Chondrocyte (in vitro differentiated cells): Measurements from ENCODE around the gene MRPL38. TPM values are rescaled to one million over a fixed set of nuclear protein-coding genes. Genes with fewer than 3 reads are reported as not detected.

Source experiments
- DNase-seq: peaks from one replicate; pipeline ENCODE4 v3.0.0; 2021; ENCODE audit warnings: mixed read lengths, low spot score
- H3K27ac Mint-ChIP-seq: one replicate; pipeline ENCODE4 v1.8.0; 2021; ENCODE audit warnings: mild to moderate bottlenecking, moderate library complexity, mixed read lengths; ENCODE audit not compliant: unreplicated experiment
- H3K27me3 Mint-ChIP-seq: 2 replicates; pipeline ENCODE4 v1.8.0; 2021; ENCODE audit warnings: low read depth, mixed read lengths
- H3K36me3 Mint-ChIP-seq: 2 replicates; pipeline ENCODE4 v1.8.0; 2021; ENCODE audit warnings: low read depth, mixed read lengths
- H3K4me1 Mint-ChIP-seq: 2 replicates; pipeline ENCODE4 v1.8.0; 2021; ENCODE audit warnings: low read depth, mild to moderate bottlenecking, mixed read lengths
- H3K4me3 Mint-ChIP-seq: one replicate; pipeline ENCODE4 v1.8.0; 2021; ENCODE audit warnings: mild to moderate bottlenecking, moderate library complexity, mixed read lengths; ENCODE audit not compliant: unreplicated experiment
- H3K9me3 Mint-ChIP-seq: 2 replicates; pipeline ENCODE4 v1.8.0; 2021; ENCODE audit warnings: low read depth, mixed read lengths
- total RNA-seq: library from RNA; stranded (reverse); gene quantifications from 3 replicates; pipeline ENCODE4 v1.2.1, GENCODE V29; 2021
- TF ChIP-seq, protein P1 (sequence below): fragments of 200-600 bp; sonication (generic); IDR thresholded peaks from 2 replicates; pipeline ENCODE4 v1.5.0; 2021; ENCODE audit warnings: antibody characterized with exemption, mild to moderate bottlenecking, moderate library complexity

MRPL38 gene
- total RNA-seq, 1 donor from 2014 or later = 47.4 TPM

- Mint-ChIP-seq H3K4me3 (no peak overlapping the region), H3K9me3 (no peaks in the 10 kb centered on the region), H3K36me3 (peaks cover 16% of the 10 kb centered on the region), H3K27ac (no peak overlapping the region), H3K27me3 (no peaks in the 10 kb centered on the region), H3K4me1 (no peaks in the 10 kb centered on the region)
- no peak for DNase-seq
- TF ChIP-seq, protein P1, sequence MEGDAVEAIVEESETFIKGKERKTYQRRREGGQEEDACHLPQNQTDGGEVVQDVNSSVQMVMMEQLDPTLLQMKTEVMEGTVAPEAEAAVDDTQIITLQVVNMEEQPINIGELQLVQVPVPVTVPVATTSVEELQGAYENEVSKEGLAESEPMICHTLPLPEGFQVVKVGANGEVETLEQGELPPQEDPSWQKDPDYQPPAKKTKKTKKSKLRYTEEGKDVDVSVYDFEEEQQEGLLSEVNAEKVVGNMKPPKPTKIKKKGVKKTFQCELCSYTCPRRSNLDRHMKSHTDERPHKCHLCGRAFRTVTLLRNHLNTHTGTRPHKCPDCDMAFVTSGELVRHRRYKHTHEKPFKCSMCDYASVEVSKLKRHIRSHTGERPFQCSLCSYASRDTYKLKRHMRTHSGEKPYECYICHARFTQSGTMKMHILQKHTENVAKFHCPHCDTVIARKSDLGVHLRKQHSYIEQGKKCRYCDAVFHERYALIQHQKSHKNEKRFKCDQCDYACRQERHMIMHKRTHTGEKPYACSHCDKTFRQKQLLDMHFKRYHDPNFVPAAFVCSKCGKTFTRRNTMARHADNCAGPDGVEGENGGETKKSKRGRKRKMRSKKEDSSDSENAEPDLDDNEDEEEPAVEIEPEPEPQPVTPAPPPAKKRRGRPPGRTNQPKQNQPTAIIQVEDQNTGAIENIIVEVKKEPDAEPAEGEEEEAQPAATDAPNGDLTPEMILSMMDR = no peak
Observed at GRCh38 chr17:75914643-75915267, 10.1 kb upstream of the MRPL38 start.

GRCh38 chr17:75913537-75914210 lies 9.0 kb upstream of the MRPL38 start:
- H3K9me3 Mint-ChIP-seq = no peaks in the 10 kb centered on the region
- DNase-seq = no peak
- H3K36me3 Mint-ChIP-seq = peaks cover 12% of the 10 kb centered on the region
- TF ChIP-seq, protein P1 = no peak
- H3K4me1 Mint-ChIP-seq = no peaks in the 10 kb centered on the region
- H3K27me3 Mint-ChIP-seq = no peaks in the 10 kb centered on the region
- no peak overlapping the region for H3K4me3 Mint-ChIP-seq
- H3K27ac Mint-ChIP-seq = no peak overlapping the region

GRCh38 chr17:75910699-75911098 lies 6.0 kb upstream of the MRPL38 start:
- Mint-ChIP-seq H3K4me3 (no peak overlapping the region), H3K27me3 (no peaks in the 10 kb centered on the region), H3K27ac (no peak overlapping the region), H3K36me3 (peaks cover 9% of the 10 kb centered on the region), H3K4me1 (no peaks in the 10 kb centered on the region), H3K9me3 (no peaks in the 10 kb centered on the region)
- TF ChIP-seq, protein P1 = no peak
- DNase-seq = no peak

DNA sequence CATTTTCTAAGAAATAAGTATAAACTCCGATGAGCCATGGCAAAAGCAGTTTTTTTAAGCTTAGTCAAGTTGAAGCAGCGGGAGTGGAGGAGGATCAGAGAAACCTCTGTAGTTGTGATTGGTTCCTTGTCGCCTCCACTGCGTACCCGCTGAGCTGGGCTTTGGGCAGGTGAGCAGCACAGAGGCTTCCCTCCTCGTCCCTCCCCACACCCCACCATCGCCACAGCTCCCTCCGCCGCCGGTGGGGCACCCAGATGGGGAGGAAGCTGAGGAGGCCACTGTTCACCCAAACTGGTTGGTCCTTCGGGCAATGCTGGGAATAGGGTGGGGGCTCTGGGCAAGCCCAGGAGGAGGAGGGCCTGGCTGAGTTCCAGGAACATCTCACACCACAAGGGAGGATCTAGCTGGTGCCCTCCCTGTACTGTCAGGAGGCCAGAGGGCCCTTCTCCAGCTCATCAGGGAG lies 5.2 kb upstream of the MRPL38 start:
- TF ChIP-seq, protein P1 = no peak
- DNase-seq = no peak
- Mint-ChIP-seq H3K4me1 (peaks cover 4% of the 10 kb centered on the region), H3K27ac (no peak overlapping the region), H3K4me3 (no peak overlapping the region), H3K36me3 (peaks cover 6% of the 10 kb centered on the region), H3K9me3 (no peaks in the 10 kb centered on the region), H3K27me3 (no peaks in the 10 kb centered on the region)

DNA sequence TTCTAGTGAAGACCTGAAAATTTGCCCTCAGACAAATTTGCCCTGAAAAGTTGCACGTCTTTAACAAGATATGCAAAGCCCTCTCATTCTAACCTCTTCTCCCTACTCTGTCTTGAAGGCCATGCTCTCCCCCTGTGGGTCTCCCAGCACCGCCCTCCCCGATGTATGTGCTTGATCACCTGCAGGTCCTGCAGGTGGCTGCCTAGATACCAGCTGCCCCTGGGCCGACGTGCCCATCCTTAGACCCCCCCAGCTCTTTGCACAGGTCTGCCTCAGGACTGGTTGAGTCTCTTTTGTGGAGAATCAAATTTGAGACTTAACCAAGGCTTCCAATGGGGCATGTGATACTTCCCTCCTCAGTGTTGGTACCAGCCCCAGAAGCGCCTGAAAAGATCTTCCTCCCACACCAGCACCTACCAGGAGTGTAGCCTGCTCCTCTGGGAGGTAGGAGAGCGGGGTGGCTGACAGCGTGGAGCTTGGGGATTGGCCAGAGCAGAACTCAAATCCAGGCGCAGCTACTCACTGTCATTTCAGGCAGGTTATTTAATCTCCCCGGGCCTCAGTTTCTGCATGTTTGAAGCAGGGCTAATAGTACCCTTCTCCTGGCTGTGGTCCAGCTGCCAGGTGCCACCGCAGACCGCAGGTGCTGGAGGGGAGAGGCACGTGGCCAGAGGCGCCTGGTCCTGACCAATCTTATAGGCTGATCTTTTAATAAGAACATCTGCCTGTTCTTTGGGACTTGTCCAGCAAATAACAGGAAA lies 4.5 kb upstream of the MRPL38 start:
- no peak overlapping the region for H3K27ac Mint-ChIP-seq
- peaks cover 4% of the 10 kb centered on the region for H3K4me1 Mint-ChIP-seq
- H3K27me3 Mint-ChIP-seq = no peaks in the 10 kb centered on the region
- peaks cover 6% of the 10 kb centered on the region for H3K36me3 Mint-ChIP-seq
- H3K9me3 Mint-ChIP-seq = no peaks in the 10 kb centered on the region
- H3K4me3 Mint-ChIP-seq = no peak overlapping the region
- TF ChIP-seq, protein P1 = no peak
- no peak for DNase-seq
